HepG2 (cell line): ENCODE results near the gene NBR1. TPM values are rescaled to one million over a fixed set of nuclear protein-coding genes. Genes with fewer than 3 reads are reported as not detected.

Experiments used
- ATF7-NPFF ChIP-seq: sonication (generic); formaldehyde crosslinking; IDR thresholded peaks from 2 replicates; pipeline ENCODE4 v1.8.1; 2023; ENCODE audit warnings: mild to moderate bottlenecking, low read depth, missing genetic modification reagents, moderate library complexity
- CAMTA2 ChIP-seq: sonication (generic); formaldehyde crosslinking; IDR thresholded peaks from 2 replicates; pipeline ENCODE4 v1.4.0; 2020; ENCODE audit warnings: mild to moderate bottlenecking, missing genetic modification reagents, borderline replicate concordance
- CHD2 ChIP-seq: IDR thresholded peaks from 2 replicates; pipeline ENCODE4 v1.6.1; 2011; ENCODE audit warnings: low read depth, low read length, improper control_type of control experiment
- E2F1 ChIP-seq: sonication (generic); formaldehyde crosslinking; IDR thresholded peaks from 2 replicates; pipeline ENCODE4 v1.5.0; 2020; ENCODE audit warnings: missing genetic modification reagents
- ELF1 ChIP-seq: sonication (generic); formaldehyde crosslinking; IDR thresholded peaks from 2 replicates; pipeline ENCODE4 v1.4.0; 2020; ENCODE audit warnings: missing genetic modification reagents
- ELF3 ChIP-seq: IDR thresholded peaks from 2 replicates; pipeline ENCODE4 v1.6.1; 2016; ENCODE audit warnings: missing genetic modification reagents, missing compliant biosample characterization
- EP300 ChIP-seq, 3 experiments: sonication (generic) in 1 of 3; formaldehyde crosslinking in 1 of 3; IDR thresholded peaks; 2 replicates each; pipeline versions ENCODE4 v1.5.1 to v1.6.1; 2011 to 2020; ENCODE audit warnings: low read depth in 2 of 3, low read length in 2 of 3, borderline replicate concordance in 1 of 3, improper control_type of control experiment in 1 of 3, mild to moderate bottlenecking in 1 of 3, missing genetic modification reagents in 1 of 3, moderate library complexity in 1 of 3
- ESRRA ChIP-seq: sonication (generic); formaldehyde crosslinking; IDR thresholded peaks from 2 replicates; pipeline ENCODE4 v1.5.1; 2020; ENCODE audit warnings: mild to moderate bottlenecking, low read depth, missing genetic modification reagents
- FOXC1 ChIP-seq: sonication (generic); formaldehyde crosslinking; IDR thresholded peaks from 2 replicates; pipeline ENCODE4 v1.8.0; 2022; ENCODE audit warnings: mild to moderate bottlenecking, missing genetic modification reagents, borderline replicate concordance
- GLMP ChIP-seq: sonication (generic); formaldehyde crosslinking; IDR thresholded peaks from 2 replicates; pipeline ENCODE4 v1.9.0; 2021; ENCODE audit warnings: missing genetic modification reagents, mild to moderate bottlenecking, borderline replicate concordance
- GPN1 ChIP-seq: sonication (generic); formaldehyde crosslinking; IDR thresholded peaks from 2 replicates; pipeline ENCODE4 v1.5.1; 2020; ENCODE audit warnings: missing genetic modification reagents, borderline replicate concordance
- HCFC1 ChIP-seq: fragments of 150-350 bp; IDR thresholded peaks from 2 replicates; pipeline ENCODE4 v1.6.1; 2014; ENCODE audit warnings: low read depth, low read length
- KMT2B ChIP-seq: IDR thresholded peaks from 2 replicates; pipeline ENCODE4 v1.6.1; 2016; ENCODE audit warnings: missing genetic modification reagents, missing compliant biosample characterization
- PLRG1 ChIP-seq: fragments of 450-650 bp; conservative IDR thresholded peaks from 2 replicates; pipeline ENCODE4 v1.6.1; 2016
- ZBTB49 ChIP-seq: sonication (generic); formaldehyde crosslinking; IDR thresholded peaks from 2 replicates; pipeline ENCODE4 v1.4.0; 2020; ENCODE audit warnings: missing genetic modification reagents, borderline replicate concordance
- ZNF251 ChIP-seq: sonication (generic); formaldehyde crosslinking; IDR thresholded peaks from 2 replicates; pipeline ENCODE4 v1.9.0; 2021; ENCODE audit warnings: mild to moderate bottlenecking, missing genetic modification reagents
- ZNF597 ChIP-seq: sonication (generic); formaldehyde crosslinking; IDR thresholded peaks from 2 replicates; pipeline ENCODE4 v1.5.0; 2020; ENCODE audit warnings: missing genetic modification reagents
- ZNF687 ChIP-seq: sonication (generic); formaldehyde crosslinking; IDR thresholded peaks from 2 replicates; pipeline ENCODE4 v1.5.1; 2020; ENCODE audit warnings: mild to moderate bottlenecking, missing genetic modification reagents, moderate library complexity
- ZNF878 ChIP-seq: sonication (generic); formaldehyde crosslinking; IDR thresholded peaks from 2 replicates; pipeline ENCODE4 v1.8.1; 2023; ENCODE audit warnings: mild to moderate bottlenecking, missing genetic modification reagents, moderate library complexity
- polyA plus RNA-seq, 8 experiments: library from polyadenylated mRNA; depleted of rRNA in 3 of 8; stranded (reverse) in 7 of 8; unstranded in 1 of 8; fragments of >200 nt; fragmentation: Illumina TruSeq in 4 of 8; extraction: Trizol in 4 of 8; gene quantifications; 2 replicates each; pipeline versions ENCODE4 v1.2.1 to v1.2.3, GENCODE V29; 2011 to 2016; ENCODE audit warnings: low read depth in 4 of 8, missing spikeins in 1 of 8, mixed read lengths in 1 of 8; ENCODE audit not compliant: insufficient read depth in 1 of 8
- total RNA-seq, 5 experiments: library from RNA; depleted of rRNA; stranded (reverse); fragments of >200 nt; fragmentation: Illumina TruSeq; extraction: Trizol; gene quantifications; 2 replicates each; pipeline ENCODE4 v1.2.3, GENCODE V29; 2016; ENCODE audit warnings: low read depth in 1 of 5

NBR1 gene
- total and polyA plus RNA-seq, 2 of the 13 experiments (the other 11 are each of a cell fraction or from before 2014, with no cell fraction given): 51.7 to 121 TPM

GRCh38 chr17:43170140-43170765 is 761 bp upstream of the NBR1 start (continued):
- TF ChIP-seq E2F1 (no peak), CAMTA2 (CRISPR knock-in tag) (no peak; the same call in 1 of the 2 replicates), GPN1 (CRISPR knock-in tag) (no peak), ESRRA (CRISPR knock-in tag) (peak; percentile 68; the same call in 1 of the 2 replicates), FOXC1 (CRISPR knock-in tag) (peak; percentile 1; the same call in 1 of the 2 replicates), ZNF687 (no peak), ZBTB49 (no peak), EP300 (IDR thresholded peaks at IDR 0.05; ENCODE audit: low read depth in 2 of 2, low read length in 2 of 2) (peak in 1 of 2 experiments; percentile 21; a peak in 2 of 4 replicates), EP300 (CRISPR knock-in tag; IDR thresholded peaks at IDR 0.05; ENCODE audit: borderline replicate concordance) (no peak), HCFC1 (peak; percentile 49), ZNF597 (CRISPR knock-in tag) (no peak), ZNF878 (CRISPR knock-in tag) (0 out of 2 replicates have a peak, but pooled peaks have one; percentile 67), ATF7-NPFF (CRISPR knock-in tag) (0 out of 2 replicates have a peak, but pooled peaks have one; percentile 3), GLMP (no peak), ELF1 (CRISPR knock-in tag) (peak; percentile 90), ZNF251 (CRISPR knock-in tag) (0 out of 2 replicates have a peak, but pooled peaks have one; percentile 40), KMT2B (CRISPR knock-in tag) (no peak), CHD2 (no peak), PLRG1 (no peak), ELF3 (peak; percentile 54; the same call in 1 of the 2 replicates)
